Measurements from ENCODE around the gene PLXNB2. TPM values are rescaled to one million over a fixed set of nuclear protein-coding genes. Genes with fewer than 3 reads are reported as not detected.

Gene PLXNB2
- total and polyA plus RNA-seq, 2 of the 4 experiments (the other 2 are of a cell fraction) = 73.1 to 202 TPM

- POLR2A ChIA-PET (ENCODE audit: unreplicated experiment) = no interaction called here
- H3K27me3 ChIP-seq (ENCODE audit: control insufficient read depth, insufficient read depth, low read length) = no peaks in the 10 kb centered on the region
- H3K4ac ChIP-seq (ENCODE audit: low read depth, low read length) = no peak overlapping the region
- no peak overlapping the region for H3K56ac ChIP-seq (ENCODE audit: extremely low read depth, insufficient read depth, low read length)
- peak overlapping the region in 1 of 2 experiments; percentile 0; a peak in 1 of 4 replicates for H4K8ac ChIP-seq (ENCODE audit: low read depth in 2 of 2, low read length in 2 of 2)
- H2AK5ac ChIP-seq (ENCODE audit: low read depth, low read length) = no peak overlapping the region
- no peak overlapping the region for H4K5ac ChIP-seq (ENCODE audit: low read depth, low read length)
- no peak overlapping the region for H2BK15ac ChIP-seq (ENCODE audit: low read depth, low read length)
- H3K36me3 ChIP-seq (ENCODE audit: control insufficient read depth, insufficient read depth, low read length) = peaks cover 21% of the 10 kb centered on the region
- TF ChIP-seq RAD21 (IDR thresholded peaks at IDR 0.05; ENCODE audit: low read length) (no peak), CEBPB (IDR thresholded peaks at IDR 0.05; ENCODE audit: low read depth, low read length) (no peak), FOS (IDR thresholded peaks at IDR 0.05; ENCODE audit: low read depth, low read length) (no peak), ELK1 (IDR thresholded peaks at IDR 0.05; ENCODE audit: borderline replicate concordance, low read depth, low read length) (no peak), SMC3 (IDR thresholded peaks at IDR 0.05; ENCODE audit: low read depth, low read length) (no peak), MAZ (IDR thresholded peaks at IDR 0.05; ENCODE audit: borderline replicate concordance, low read depth, low read length) (no peak), USF2 (IDR thresholded peaks at IDR 0.05; ENCODE audit: low read depth, low read length) (no peak), RCOR1 (IDR thresholded peaks at IDR 0.05; ENCODE audit: insufficient replicate concordance, low read length) (no peak)
- dilution Hi-C loops (cut with HindIII; ENCODE audit: low sequenced_read_pairs, unreplicated experiment) (no loop called here), intact Hi-C loops (cut with micrococcal nuclease) (no loop called here), in situ Hi-C loops (cut with MboI; ENCODE audit: low sequenced_read_pairs) (no loop called here)
- 54% methylated on average over 13 of the region's 16 CpGs; no CpG with 5 or more reads in 1 of the 2 experiments for WGBS, 2 experiments (ENCODE audit: extremely low coverage in 2 of 2, insufficient read length in 1 of 2)
- no peaks in the 10 kb centered on the region for H3K9me3 ChIP-seq (ENCODE audit: control insufficient read depth, insufficient read depth, low read length)
- no peak overlapping the region for H3K23ac ChIP-seq (ENCODE audit: low read depth, low read length)
- no peak overlapping the region for H2BK20ac ChIP-seq (ENCODE audit: low read depth, low read length)
- H3K4me3 ChIP-seq (ENCODE audit: insufficient read depth, low read depth, low read length) = no peak overlapping the region
- 0 out of 2 replicates have a peak, but pooled peaks cover 3% of the 10 kb centered on the region for H3K9me1 ChIP-seq (ENCODE audit: insufficient read depth, low read length)
- H3K4me2 ChIP-seq (ENCODE audit: low read depth, low read length) = no peak overlapping the region
- H4K20me1 ChIP-seq (ENCODE audit: insufficient read depth, low read length) = peaks cover 32% of the 10 kb centered on the region
- peak; percentile 61 for DNase-seq
- H3K14ac ChIP-seq (replicated peaks; ENCODE audit: low read depth, low read length) = no peak overlapping the region
- H3K4me1 ChIP-seq (ENCODE audit: control insufficient read depth, insufficient read depth, low read length) = peaks cover 16% of the 10 kb centered on the region
- peaks cover 9 to 53% of the 10 kb centered on the region in 2 experiments; a peak in 3 of 4 replicates for H3K79me1 ChIP-seq (ENCODE audit: low read depth in 1 of 2, low read length in 2 of 2)
- H2BK5ac ChIP-seq (ENCODE audit: low read depth, low read length, poor library complexity, severe bottlenecking) = no peak overlapping the region
- H4K91ac ChIP-seq (ENCODE audit: insufficient read depth, low read depth, low read length) = no peak overlapping the region
- BruUV-seq (replicated peaks) = no TSS peak
- no peak overlapping the region for H2BK120ac ChIP-seq (ENCODE audit: low read depth, low read length)
- no peak overlapping the region for H3K18ac ChIP-seq (ENCODE audit: low read depth, low read length)
- CTCF ChIA-PET = no interaction called here
- H2AFZ ChIP-seq (replicated peaks; ENCODE audit: low read length, poor library complexity) = peak overlapping the region; percentile 76
- ATAC-seq (ENCODE audit: low read depth) = no peak
- H3K27ac ChIP-seq (ENCODE audit: insufficient read depth, low read length) = no peak overlapping the region
- H2AK9ac ChIP-seq (replicated peaks; ENCODE audit: low read depth, low read length, poor library complexity) = peak overlapping the region; percentile 58
- H3K9ac ChIP-seq (ENCODE audit: low read depth, low read length) = no peak overlapping the region
These were observed 59.7 kb downstream of the PLXNB2 start for GRCh38 chr22:50247748-50248147.
